Calu3 (cell line): ENCODE data around the gene APC2. TPM values are rescaled to one million over a fixed set of nuclear protein-coding genes. Genes with fewer than 3 reads are reported as not detected.
"Not testable (repeated sequence)": the region's sequence is repeated elsewhere in the genome, so short reads cannot be mapped to it uniquely, and the experiment has no call there.

ENCODE experiments used
- BruUV-seq: library from RNA; stranded (reverse); fragments of 400-500 nt; replicated peaks from 2 replicates; lab custom pipeline; 2021; lab: Mats Ljungman, UMichigan
- CTCF ChIA-PET: fragments of 300-600 bp; sonication (Branson Sonifier 250); formaldehyde crosslinking; loops from one replicate; lab custom pipeline; 2022; ENCODE audit warnings: antibody characterized with exemption; lab: Charles Lee
- DNase-seq: peaks from one replicate; pipeline ENCODE4 v3.0.0; 2022
- H3K27ac Mint-ChIP-seq: one replicate; pipeline ENCODE4 v1.8.0; 2022; ENCODE audit warnings: mixed read lengths; ENCODE audit not compliant: unreplicated experiment
- H3K27me3 Mint-ChIP-seq: one replicate; pipeline ENCODE4 v1.8.0; 2022; ENCODE audit warnings: mixed read lengths; ENCODE audit not compliant: unreplicated experiment
- H3K36me3 Mint-ChIP-seq: one replicate; pipeline ENCODE4 v1.8.0; 2022; ENCODE audit warnings: mild to moderate bottlenecking, moderate library complexity, mixed read lengths; ENCODE audit not compliant: insufficient read depth, unreplicated experiment
- H3K4me1 Mint-ChIP-seq: one replicate; pipeline ENCODE4 v1.8.0; 2022; ENCODE audit warnings: mild to moderate bottlenecking, low read depth, mixed read lengths; ENCODE audit not compliant: unreplicated experiment
- H3K4me3 Mint-ChIP-seq: one replicate; pipeline ENCODE4 v1.8.0; 2022; ENCODE audit warnings: mild to moderate bottlenecking, low read depth, moderate library complexity, mixed read lengths; ENCODE audit not compliant: unreplicated experiment
- H3K9me3 Mint-ChIP-seq: one replicate; pipeline ENCODE4 v1.8.0; 2022; ENCODE audit warnings: low read depth, mixed read lengths; ENCODE audit not compliant: unreplicated experiment
- intact Hi-C: fragments of 100-400 bp; cut with micrococcal nuclease; formaldehyde crosslinking; loops from one replicate; pipeline ENCODE4 v1.10.0; 2022; ENCODE audit not compliant: unreplicated experiment
- total RNA-seq: library from RNA; stranded (reverse); gene quantifications from 2 replicates; pipeline ENCODE4 v1.2.3, GENCODE V29; 2022
- TF ChIP-seq, protein P1 (sequence below): fragments of 200-600 bp; IDR thresholded peaks from one replicate; pipeline ENCODE4 v1.8.0; 2022; ENCODE audit warnings: antibody characterized with exemption; ENCODE audit not compliant: unreplicated experiment

The APC2 gene
- total RNA-seq, 1 experiment from 2014 or later = 0.12 TPM

DNA sequence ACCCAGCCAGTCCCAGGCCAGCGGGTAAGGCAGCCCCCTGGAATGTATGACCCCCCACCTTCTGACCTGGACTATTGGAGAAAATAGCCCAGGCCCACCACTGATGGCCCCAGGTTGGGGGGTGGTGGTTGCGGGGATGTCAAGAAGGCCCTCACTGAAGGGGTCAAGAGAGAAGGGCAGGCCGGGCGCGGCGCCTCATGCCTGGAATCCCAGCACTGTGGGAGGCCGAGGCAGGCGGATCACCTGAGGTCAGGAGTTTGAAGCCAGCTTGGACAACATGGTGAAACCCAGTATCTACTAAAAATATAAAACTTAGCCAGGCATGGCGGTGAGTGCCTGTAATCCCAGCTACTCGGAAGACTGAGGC lies 64.4 kb downstream of the APC2 start:
- peaks cover 8% of the 10 kb centered on the region for H3K36me3 Mint-ChIP-seq
- no peak overlapping the region for H3K27ac Mint-ChIP-seq
- no peak for DNase-seq
- H3K4me1 Mint-ChIP-seq = no peaks in the 10 kb centered on the region
- H3K27me3 Mint-ChIP-seq = peaks cover 7% of the 10 kb centered on the region
- TF ChIP-seq, protein P1, sequence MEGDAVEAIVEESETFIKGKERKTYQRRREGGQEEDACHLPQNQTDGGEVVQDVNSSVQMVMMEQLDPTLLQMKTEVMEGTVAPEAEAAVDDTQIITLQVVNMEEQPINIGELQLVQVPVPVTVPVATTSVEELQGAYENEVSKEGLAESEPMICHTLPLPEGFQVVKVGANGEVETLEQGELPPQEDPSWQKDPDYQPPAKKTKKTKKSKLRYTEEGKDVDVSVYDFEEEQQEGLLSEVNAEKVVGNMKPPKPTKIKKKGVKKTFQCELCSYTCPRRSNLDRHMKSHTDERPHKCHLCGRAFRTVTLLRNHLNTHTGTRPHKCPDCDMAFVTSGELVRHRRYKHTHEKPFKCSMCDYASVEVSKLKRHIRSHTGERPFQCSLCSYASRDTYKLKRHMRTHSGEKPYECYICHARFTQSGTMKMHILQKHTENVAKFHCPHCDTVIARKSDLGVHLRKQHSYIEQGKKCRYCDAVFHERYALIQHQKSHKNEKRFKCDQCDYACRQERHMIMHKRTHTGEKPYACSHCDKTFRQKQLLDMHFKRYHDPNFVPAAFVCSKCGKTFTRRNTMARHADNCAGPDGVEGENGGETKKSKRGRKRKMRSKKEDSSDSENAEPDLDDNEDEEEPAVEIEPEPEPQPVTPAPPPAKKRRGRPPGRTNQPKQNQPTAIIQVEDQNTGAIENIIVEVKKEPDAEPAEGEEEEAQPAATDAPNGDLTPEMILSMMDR = no peak
- peak overlapping the region; percentile 37 for H3K4me3 Mint-ChIP-seq
- H3K9me3 Mint-ChIP-seq = no peaks in the 10 kb centered on the region
- CTCF ChIA-PET = no interaction called here
- intact Hi-C loops = no loop called here
- BruUV-seq = no TSS peak

DNA sequence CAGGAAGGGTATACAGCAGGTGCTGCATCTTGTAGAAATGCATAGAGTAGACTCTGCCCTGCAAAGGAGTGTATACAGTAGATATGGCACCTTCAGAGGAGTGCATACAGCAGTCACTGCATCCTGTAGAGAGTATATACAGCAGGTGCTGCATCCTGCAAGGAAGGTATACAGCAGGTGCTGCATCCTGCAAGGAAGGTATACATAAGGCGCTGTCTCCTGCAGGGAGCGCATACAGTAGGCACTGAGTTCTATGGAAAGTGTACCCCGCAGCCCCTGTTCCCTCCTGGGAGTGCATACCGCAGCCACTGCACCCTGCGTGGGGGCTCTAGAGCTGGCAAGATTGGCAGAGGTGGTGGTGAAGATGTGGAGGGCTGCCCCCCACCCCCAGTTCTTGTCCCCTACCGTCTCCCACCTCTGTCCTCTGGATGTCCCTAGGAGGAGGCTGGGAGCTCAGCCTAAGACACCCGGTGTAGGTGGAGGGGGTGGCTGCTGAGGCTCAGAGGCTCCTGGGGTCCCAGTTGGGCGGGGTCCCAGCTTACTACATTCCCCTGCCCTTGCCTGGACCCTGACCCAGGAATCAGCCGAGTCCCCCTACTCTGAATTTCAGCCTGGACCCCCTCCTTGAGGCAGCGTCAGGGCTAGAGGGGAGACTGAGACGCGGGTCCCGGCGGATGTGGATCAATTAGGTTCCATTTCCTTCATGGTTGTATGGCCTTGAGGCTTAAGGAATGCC lies 65.2 kb downstream of the APC2 start:
- CTCF ChIA-PET = no interaction called here
- Mint-ChIP-seq H3K27ac (no peak overlapping the region), H3K4me3 (no peak overlapping the region), H3K4me1 (no peaks in the 10 kb centered on the region), H3K9me3 (no peaks in the 10 kb centered on the region), H3K36me3 (peaks cover 8% of the 10 kb centered on the region), H3K27me3 (peaks cover 5% of the 10 kb centered on the region)
- DNase-seq = no peak
- BruUV-seq = no TSS peak
- TF ChIP-seq, protein P1 = no peak
- intact Hi-C loops = no loop called here

DNA sequence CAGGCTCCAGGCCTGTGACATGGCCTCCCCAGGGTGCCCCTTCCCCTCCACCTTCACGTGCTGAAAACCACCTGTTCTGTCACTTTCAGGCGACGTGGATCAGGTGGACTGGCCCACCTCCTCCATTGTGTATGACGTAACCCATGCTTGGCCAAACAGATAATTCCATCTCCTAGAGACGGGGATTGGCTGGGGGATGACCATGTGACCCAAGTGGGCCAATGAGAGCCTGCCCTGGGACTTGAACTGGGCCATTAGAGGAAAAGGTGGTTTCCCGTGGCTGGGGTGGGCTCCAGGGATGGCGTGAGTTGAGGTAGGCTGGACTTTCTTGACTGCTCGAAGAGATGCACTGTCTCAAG lies 66.5 kb downstream of the APC2 start:
- TF ChIP-seq, protein P1 = no peak
- H3K27me3 Mint-ChIP-seq = no peaks in the 10 kb centered on the region
- no peak overlapping the region for H3K27ac Mint-ChIP-seq
- BruUV-seq = no TSS peak
- CTCF ChIA-PET = no interaction called here
- DNase-seq = no peak
- H3K4me3 Mint-ChIP-seq = no peak overlapping the region
- intact Hi-C loops = no loop called here
- no peaks in the 10 kb centered on the region for H3K9me3 Mint-ChIP-seq
- no peaks in the 10 kb centered on the region for H3K4me1 Mint-ChIP-seq
- H3K36me3 Mint-ChIP-seq = peaks cover 8% of the 10 kb centered on the region

DNA sequence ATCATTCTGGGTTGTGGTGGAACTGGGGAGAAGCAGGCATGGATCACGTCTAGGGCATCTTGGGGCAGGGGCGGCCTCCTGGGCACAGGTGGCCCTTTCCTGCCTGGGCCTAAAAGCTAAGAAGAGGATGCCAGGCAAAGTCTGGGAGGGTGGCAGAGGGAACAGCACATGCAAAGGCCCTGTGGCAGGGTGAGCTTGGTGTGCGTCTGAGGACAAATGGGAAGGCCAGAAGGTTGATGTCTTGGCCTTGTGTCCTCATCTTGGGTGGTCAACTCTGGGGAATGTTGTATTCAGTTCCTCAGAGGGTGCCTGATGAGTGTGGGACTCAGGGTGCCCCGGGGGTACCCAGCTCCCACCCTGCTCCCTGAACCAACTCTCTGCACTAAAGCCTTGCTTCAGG lies 68.5 kb downstream of the APC2 start:
- CTCF ChIA-PET = interaction anchor here (0.7 kb wide), 1 partner anchor 52 kb away, joined by 6 read pairs; no protein-coding TSS in a partner anchor
- TF ChIP-seq, protein P1 = no peak
- no peak overlapping the region for H3K4me3 Mint-ChIP-seq
- H3K9me3 Mint-ChIP-seq = no peaks in the 10 kb centered on the region
- H3K4me1 Mint-ChIP-seq = no peaks in the 10 kb centered on the region
- DNase-seq = no peak
- H3K27me3 Mint-ChIP-seq = no peaks in the 10 kb centered on the region
- H3K27ac Mint-ChIP-seq = no peak overlapping the region
- BruUV-seq = no TSS peak
- intact Hi-C loops = no loop called here
- no peaks in the 10 kb centered on the region for H3K36me3 Mint-ChIP-seq

DNA sequence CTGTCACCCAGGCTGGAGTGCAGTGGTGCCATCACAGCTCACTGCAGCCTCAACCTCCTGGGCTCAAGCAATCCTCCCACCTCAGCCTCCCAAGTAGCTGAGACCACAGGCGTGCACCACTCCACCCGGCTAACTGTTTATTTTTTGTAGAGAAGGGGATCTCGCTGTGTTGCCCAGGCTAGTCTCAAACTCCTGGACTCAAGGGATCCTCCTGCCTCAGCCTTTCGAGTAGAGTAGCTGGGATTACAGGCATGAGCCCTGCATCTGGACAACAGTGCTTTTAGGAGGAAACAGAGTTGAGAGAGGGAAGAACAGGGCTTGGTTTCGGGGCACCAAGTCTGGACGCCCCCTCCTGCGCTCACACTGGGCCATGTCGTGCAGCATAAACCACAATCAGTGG lies 69.9 kb downstream of the APC2 start:
- DNase-seq, H3K9me3 Mint-ChIP-seq, H3K4me1 Mint-ChIP-seq, BruUV-seq, H3K36me3 Mint-ChIP-seq, CTCF ChIA-PET, H3K4me3 Mint-ChIP-seq, intact Hi-C loops, H3K27ac Mint-ChIP-seq: not testable (repeated sequence)
- H3K27me3 Mint-ChIP-seq = peaks cover 11% of the 10 kb centered on the region
